Stimulated activated CD8-positive, alpha-beta memory T cell treated with anti-CD3 and anti-CD28 coated beads, Interleukin-2, amount 100 ng/mL, for 48 hours (primary cell): Measurements from ENCODE around the gene HTR7.
"Not testable (repeated sequence)": the region's sequence is repeated elsewhere in the genome, so short reads cannot be mapped to it uniquely, and the experiment has no call there.

Source experiments
- DNase-seq, 2 donors: peaks; one replicate each; pipeline ENCODE4 v3.0.0-alpha.2; 2020; ENCODE audit warnings: low read depth in 2 of 2

The HTR7 gene

GRCh38 chr10:90857635-90858460, at the start of gene HTR7:
Gene HTR7, minus strand, starts transcription at chr10:90858039. Its CDS starts 368 bp downstream, at chr10:90857671.
- DNase-seq: peak in 1 of 2 donors; percentile 31

- DNase-seq: no peak
These were observed 48.8 kb upstream of the HTR7 start for GRCh38 chr10:90906596-90906995.

- DNase-seq: no peak
These were observed 48.1 kb upstream of the HTR7 start for GRCh38 chr10:90905925-90906324.

- not testable (repeated sequence) for DNase-seq
These were observed 39.1 kb upstream of the HTR7 start for GRCh38 chr10:90896916-90897315.

- DNase-seq: no peak
These were observed 35.4 kb upstream of the HTR7 start for GRCh38 chr10:90893190-90893589.

- DNase-seq: no peak
These were observed 32.5 kb upstream of the HTR7 start for GRCh38 chr10:90890347-90890746.

- no peak for DNase-seq
These were observed 31.8 kb upstream of the HTR7 start for GRCh38 chr10:90889636-90890035.

- DNase-seq: no peak
These were observed 30.5 kb upstream of the HTR7 start for GRCh38 chr10:90888387-90888786.

GRCh38 chr10:90887555-90887954, 29.7 kb upstream of the HTR7 start:
- no peak for DNase-seq

- DNase-seq: no peak
These were observed 27.3 kb upstream of the HTR7 start for GRCh38 chr10:90885176-90885575.

- DNase-seq: no peak
These were observed 26.6 kb upstream of the HTR7 start for GRCh38 chr10:90884431-90884830.

GRCh38 chr10:90880059-90880719, 22.4 kb upstream of the HTR7 start:
- not testable (repeated sequence) for DNase-seq

GRCh38 chr10:90879062-90879461, 21.2 kb upstream of the HTR7 start:
- no peak for DNase-seq

- peak in 1 of 2 donors; percentile 5 for DNase-seq
These were observed 14.8 kb upstream of the HTR7 start for GRCh38 chr10:90872648-90873020.

GRCh38 chr10:90871766-90872647, 14.2 kb upstream of the HTR7 start, which contains the start of gene RPP30:
Gene RPP30, plus strand, starts transcription at chr10:90871974. Its CDS starts 13 bp downstream, at chr10:90871987.
- DNase-seq: peak; percentile 73 to 79

- no peak for DNase-seq
These were observed 13.5 kb upstream of the HTR7 start for GRCh38 chr10:90871279-90871765.

- DNase-seq: no peak
These were observed 8.3 kb upstream of the HTR7 start for GRCh38 chr10:90866050-90866598.

GRCh38 chr10:90865401-90865800, 7.6 kb upstream of the HTR7 start:
- no peak for DNase-seq

- DNase-seq: no peak
These were observed 5.2 kb upstream of the HTR7 start for GRCh38 chr10:90862908-90863514.

GRCh38 chr10:90860790-90861189, 3.0 kb upstream of the HTR7 start:
- DNase-seq: no peak

- DNase-seq: no peak
These were observed 1.5 kb upstream of the HTR7 start for GRCh38 chr10:90859321-90859751.
